Parathyroid adenoma (tissue), 2 donors: Measurements from ENCODE around the gene LRP10.
"Not testable (repeated sequence)": the region's sequence is repeated elsewhere in the genome, so short reads cannot be mapped to it uniquely, and the experiment has no call there.

Experiments used
- H2AFZ ChIP-seq: fragments of 300-600 bp; sonication (generic); one replicate; pipeline ENCODE4 v1.7.0; 2017; ENCODE audit warnings: antibody characterized with exemption, mild to moderate bottlenecking
- H3K27ac ChIP-seq: fragments of 300-600 bp; sonication (generic); one replicate; pipeline ENCODE4 v1.7.0; 2017
- H3K27me3 ChIP-seq: fragments of 300-600 bp; sonication (generic); one replicate; pipeline ENCODE4 v1.7.0; 2017; ENCODE audit warnings: low read length; ENCODE audit not compliant: control insufficient read depth, insufficient read depth
- H3K36me3 ChIP-seq: fragments of 300-600 bp; sonication (generic); one replicate; pipeline ENCODE4 v1.7.0; 2017; ENCODE audit warnings: low read length; ENCODE audit not compliant: control insufficient read depth, insufficient read depth
- H3K4me1 ChIP-seq: fragments of 300-600 bp; sonication (generic); one replicate; pipeline ENCODE4 v1.7.0; 2017; ENCODE audit warnings: control low read depth
- H3K4me2 ChIP-seq: fragments of 300-600 bp; sonication (generic); one replicate; pipeline ENCODE4 v1.7.0; 2017; ENCODE audit warnings: low read length
- H3K4me3 ChIP-seq: fragments of 300-600 bp; sonication (generic); one replicate; pipeline ENCODE4 v1.7.0; 2017; ENCODE audit warnings: low read depth, low read length
- H3K79me2 ChIP-seq: fragments of 300-600 bp; sonication (generic); one replicate; pipeline ENCODE4 v1.7.0; 2017; ENCODE audit warnings: control low read depth
- H3K9ac ChIP-seq: fragments of 300-600 bp; sonication (generic); one replicate; pipeline ENCODE4 v1.7.0; 2017; ENCODE audit warnings: mild to moderate bottlenecking
- H3K9me3 ChIP-seq: fragments of 300-600 bp; sonication (generic); one replicate; pipeline ENCODE4 v1.7.0; 2017; ENCODE audit warnings: low read length; ENCODE audit not compliant: control insufficient read depth
- CTCF ChIP-seq: fragments of 300-600 bp; sonication (generic); IDR thresholded peaks from one replicate; pipeline ENCODE4 v1.7.0; 2017; ENCODE audit warnings: antibody characterized with exemption, mild to moderate bottlenecking
- donor health status: primary hyperparathyroidism.

Gene LRP10

GRCh38 chr14:22871224-22872032 lies at the start of gene LRP10:
Gene LRP10 (plus strand): TSS chr14:22871740. CDS start chr14:22872304, 564 bp downstream.
- peak; percentile 13 for TF ChIP-seq CTCF
- Histone ChIP-seq H3K9me3 (no peaks in the 10 kb centered on the region), H3K36me3 (no peaks in the 10 kb centered on the region), H3K9ac (peak within 1 kb of the TSS; percentile 50), H3K79me2 (peaks cover 2% of the 10 kb centered on the region), H3K4me1 (peaks cover 12% of the 10 kb centered on the region), H3K27me3 (no peaks in the 10 kb centered on the region), H3K27ac (peak within 1 kb of the TSS; percentile 94), H3K4me2 (peak within 1 kb of the TSS; percentile 67), H2AFZ (peak within 1 kb of the TSS; percentile 85), H3K4me3 (peak within 1 kb of the TSS; percentile 88)

GRCh38 chr14:22822016-22822570 lies 49.4 kb upstream of the LRP10 start:
- no peak for TF ChIP-seq CTCF
- Histone ChIP-seq H3K9me3 (no peaks in the 10 kb centered on the region), H3K9ac (no peak overlapping the region), H2AFZ (peak overlapping the region; percentile 89), H3K79me2 (no peaks in the 10 kb centered on the region), H3K4me3 (no peak overlapping the region), H3K4me1 (peaks cover 15% of the 10 kb centered on the region), H3K27ac (no peak overlapping the region), H3K4me2 (peak overlapping the region; percentile 67), H3K27me3 (no peaks in the 10 kb centered on the region), H3K36me3 (no peaks in the 10 kb centered on the region)

- no peaks in the 10 kb centered on the region for H3K79me2 ChIP-seq
- H3K9ac ChIP-seq, result no peak overlapping the region
- peak overlapping the region; percentile 51 for H3K27ac ChIP-seq
- peak overlapping the region; percentile 89 for H2AFZ ChIP-seq
- no peaks in the 10 kb centered on the region for H3K36me3 ChIP-seq
- peak; percentile 93 for TF ChIP-seq CTCF
- H3K9me3 ChIP-seq, result no peaks in the 10 kb centered on the region
- peak overlapping the region; percentile 40 for H3K4me3 ChIP-seq
- peaks cover 15% of the 10 kb centered on the region for H3K4me1 ChIP-seq
- H3K4me2 ChIP-seq, result peak overlapping the region; percentile 67
- H3K27me3 ChIP-seq, result no peaks in the 10 kb centered on the region
Measured at GRCh38 chr14:22822571-22823098, 48.9 kb upstream of the LRP10 start.

GRCh38 chr14:22824711-22825359 lies 46.7 kb upstream of the LRP10 start:
- Histone ChIP-seq H3K79me2 (peaks cover 2% of the 10 kb centered on the region), H3K4me2 (no peak overlapping the region), H3K4me3 (no peak overlapping the region), H3K27ac (no peak overlapping the region), H3K27me3 (no peaks in the 10 kb centered on the region), H3K36me3 (no peaks in the 10 kb centered on the region), H3K4me1 (peaks cover 7% of the 10 kb centered on the region), H2AFZ (peak overlapping the region; percentile 70), H3K9me3 (no peaks in the 10 kb centered on the region), H3K9ac (no peak overlapping the region)
- TF ChIP-seq CTCF, result no peak

- H3K9ac ChIP-seq, H3K4me1 ChIP-seq, H3K27me3 ChIP-seq, H3K9me3 ChIP-seq, H3K79me2 ChIP-seq, H3K36me3 ChIP-seq: not testable (repeated sequence)
- Histone ChIP-seq H3K4me3 (peak overlapping the region; percentile 89), H3K27ac (peak overlapping the region; percentile 93), H2AFZ (peak overlapping the region; percentile 93), H3K4me2 (peak overlapping the region; percentile 77)
Measured at GRCh38 chr14:22829076-22829660, 42.4 kb upstream of the LRP10 start.
